HG02840 (cell line): ENCODE measurements around the gene ID2.

Experiments used
- ATAC-seq: cut with Tn5 transposase; IDR thresholded peaks from one replicate; pipeline ENCODE4 v1.9.1; 2021; ENCODE audit warnings: mild to moderate bottlenecking, moderate library complexity, moderate number of reproducible peaks; ENCODE audit not compliant: unreplicated experiment, low FRiP score

Gene ID2

DNA sequence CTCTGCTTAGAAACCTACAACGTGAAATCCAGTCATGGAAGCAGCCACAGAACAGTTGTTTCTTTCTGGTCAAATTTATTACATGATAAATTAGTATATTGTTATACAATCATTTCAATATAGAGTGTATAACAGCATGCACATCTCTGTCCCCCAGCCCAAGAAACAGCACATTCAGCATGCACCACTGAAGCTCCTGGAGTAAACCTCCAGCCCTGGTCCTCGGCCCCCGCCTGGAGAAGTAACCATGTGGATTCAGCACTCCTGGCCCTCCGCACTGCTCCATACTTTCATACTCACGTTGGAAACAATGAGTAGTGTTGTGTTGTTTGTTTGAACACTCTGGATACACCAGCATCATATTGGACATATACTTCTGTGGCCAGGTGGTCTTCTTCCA, 15.3 kb upstream of the ID2 start:
- no peak for ATAC-seq

GRCh38 chr2:8667896-8668512, 13.9 kb upstream of the ID2 start:
- ATAC-seq = no peak

GRCh38 chr2:8669157-8669817, 12.6 kb upstream of the ID2 start:
- ATAC-seq = no peak

DNA sequence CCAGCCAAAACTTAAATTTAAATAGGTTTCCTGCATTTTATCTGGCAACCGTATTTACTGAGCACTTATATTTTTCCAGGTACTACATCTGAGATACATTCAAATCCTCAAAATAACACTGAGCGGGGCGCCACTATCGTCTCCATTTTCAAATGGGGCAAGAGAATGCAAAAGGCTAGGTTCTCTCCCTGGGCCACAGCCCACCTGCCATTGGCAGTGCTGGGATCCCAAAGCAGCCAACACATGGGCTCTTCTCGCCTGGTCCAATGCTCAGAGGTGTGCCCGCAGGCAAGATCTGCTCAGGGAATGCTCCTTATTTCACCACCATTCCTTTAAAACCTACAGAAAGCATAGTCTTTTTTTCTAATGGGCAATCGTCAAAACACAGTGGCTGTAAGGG, 11.3 kb upstream of the ID2 start:
- no peak for ATAC-seq

DNA sequence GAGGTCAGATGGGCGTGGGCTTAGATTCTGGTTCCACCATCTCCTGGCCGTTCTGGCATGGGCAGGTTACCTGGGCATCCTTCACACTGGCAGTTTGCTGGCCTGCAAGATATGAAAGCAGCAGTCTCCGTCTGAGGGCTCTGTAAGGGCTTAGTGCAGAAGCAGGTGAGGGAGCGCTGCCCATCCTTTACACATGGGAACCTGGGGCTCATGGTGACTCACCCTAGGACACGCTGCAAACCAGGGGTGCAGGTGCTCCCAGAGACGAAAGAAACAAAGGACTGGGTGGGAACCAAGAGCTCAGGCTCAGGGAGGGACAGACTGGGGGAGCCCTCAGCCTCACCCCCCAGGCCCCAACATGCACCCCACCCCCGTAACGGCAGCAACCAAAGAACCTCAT, 10.7 kb upstream of the ID2 start:
- no peak for ATAC-seq

DNA sequence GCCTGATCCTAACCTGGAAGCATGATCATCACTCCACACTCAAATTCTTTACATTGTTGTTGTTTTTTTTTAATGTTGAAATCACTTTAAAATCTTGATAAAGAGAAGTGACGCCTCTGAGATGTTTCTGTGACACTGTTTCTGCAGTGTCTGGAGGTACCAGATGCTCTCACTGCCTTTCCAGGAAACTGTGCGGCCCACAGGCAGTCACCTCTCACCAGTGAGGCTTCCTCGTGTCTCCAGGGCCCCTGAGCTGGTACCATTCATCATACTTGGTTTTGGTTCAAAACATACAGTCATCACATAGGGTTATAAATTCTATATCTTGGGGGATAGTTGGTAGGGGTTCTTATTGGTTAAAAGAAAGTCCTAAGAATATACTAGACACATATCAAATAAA, 10.1 kb upstream of the ID2 start:
- ATAC-seq = no peak

GRCh38 chr2:8672940-8673339, 8.9 kb upstream of the ID2 start:
- no peak for ATAC-seq

GRCh38 chr2:8673381-8673780, 8.5 kb upstream of the ID2 start:
- no peak for ATAC-seq

DNA sequence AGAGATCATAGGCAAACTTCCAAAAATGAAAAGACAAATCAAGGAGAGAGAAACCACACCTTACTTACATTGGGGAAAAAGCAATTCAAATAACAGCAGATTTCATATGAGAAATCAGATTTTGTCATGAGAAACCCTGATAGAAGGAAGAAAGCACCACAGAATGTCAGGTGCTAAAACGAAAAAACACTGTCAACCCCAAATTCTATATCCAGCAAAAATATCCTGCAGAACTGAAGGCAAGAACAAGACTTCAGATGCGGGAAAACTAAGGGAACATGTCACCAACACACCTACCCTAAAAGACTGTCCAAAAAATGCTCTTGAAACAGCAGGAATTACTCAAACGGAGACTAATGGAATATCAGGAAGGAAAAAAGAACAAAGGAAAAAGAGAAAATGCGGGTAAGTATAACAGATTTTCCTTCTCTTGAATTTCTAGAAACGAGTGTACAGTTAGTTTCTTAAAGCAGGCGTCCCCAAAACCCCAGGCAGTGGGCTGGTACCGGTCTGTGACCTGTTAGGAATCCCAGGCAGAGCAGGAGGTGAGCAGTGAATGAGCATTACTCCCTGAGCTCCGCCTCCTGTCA, 7.3 kb upstream of the ID2 start:
- no peak for ATAC-seq

DNA sequence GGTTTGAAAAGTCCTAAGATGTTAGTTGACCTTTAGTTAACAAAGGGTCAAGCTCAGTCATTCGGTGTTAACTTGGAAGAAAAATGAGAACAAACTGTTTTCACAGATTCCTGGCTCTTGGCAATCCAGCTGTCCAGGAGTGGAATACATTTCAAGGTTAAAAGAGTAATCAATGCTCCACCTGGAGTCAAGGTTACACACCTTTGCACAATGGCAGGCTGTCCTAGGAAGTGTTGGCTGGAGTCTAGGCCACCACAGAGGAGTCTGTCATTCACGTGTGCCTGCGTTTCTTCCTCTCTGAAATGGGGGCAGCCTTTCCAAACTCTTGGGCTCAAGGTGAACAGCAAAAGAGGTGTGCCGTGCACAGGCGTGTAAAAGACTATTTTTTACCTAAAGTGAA, 6.3 kb upstream of the ID2 start:
- ATAC-seq = no peak

DNA sequence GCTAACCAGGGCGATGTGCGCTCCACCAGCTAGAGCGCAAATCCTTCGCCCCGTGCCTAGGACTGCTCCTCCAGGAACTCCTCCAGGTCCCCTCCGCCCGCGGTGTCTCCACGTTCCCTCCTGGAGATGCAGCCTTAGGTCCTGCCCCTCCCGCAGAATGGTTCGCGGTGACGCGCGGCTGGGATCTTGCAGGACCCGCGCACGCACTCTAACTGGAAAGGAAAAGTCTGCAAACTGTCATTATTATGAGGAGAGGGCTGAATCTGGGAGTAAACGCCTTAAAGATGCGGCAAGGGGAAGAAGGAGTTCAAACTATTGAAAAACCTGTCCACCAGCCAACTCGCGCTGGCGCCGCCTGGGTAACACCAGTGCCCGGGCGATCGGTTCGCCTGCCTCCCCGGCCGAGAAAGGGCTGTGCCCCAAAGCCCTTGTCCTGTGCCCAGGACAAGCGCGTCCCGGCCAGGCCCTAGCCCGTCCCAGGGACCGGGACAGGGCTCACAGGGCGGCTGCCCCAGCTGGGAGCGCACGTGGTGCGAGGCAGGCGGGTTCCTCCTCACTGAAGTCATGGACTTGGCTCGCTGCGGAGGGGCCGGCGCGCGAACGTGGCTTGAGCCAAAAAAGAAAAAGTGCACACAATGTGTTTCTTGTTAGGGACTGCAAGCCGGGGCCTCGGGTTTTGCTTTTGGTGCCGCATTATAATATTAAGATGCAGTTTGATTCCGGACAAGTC, 5.5 kb upstream of the ID2 start:
- ATAC-seq = no peak

DNA sequence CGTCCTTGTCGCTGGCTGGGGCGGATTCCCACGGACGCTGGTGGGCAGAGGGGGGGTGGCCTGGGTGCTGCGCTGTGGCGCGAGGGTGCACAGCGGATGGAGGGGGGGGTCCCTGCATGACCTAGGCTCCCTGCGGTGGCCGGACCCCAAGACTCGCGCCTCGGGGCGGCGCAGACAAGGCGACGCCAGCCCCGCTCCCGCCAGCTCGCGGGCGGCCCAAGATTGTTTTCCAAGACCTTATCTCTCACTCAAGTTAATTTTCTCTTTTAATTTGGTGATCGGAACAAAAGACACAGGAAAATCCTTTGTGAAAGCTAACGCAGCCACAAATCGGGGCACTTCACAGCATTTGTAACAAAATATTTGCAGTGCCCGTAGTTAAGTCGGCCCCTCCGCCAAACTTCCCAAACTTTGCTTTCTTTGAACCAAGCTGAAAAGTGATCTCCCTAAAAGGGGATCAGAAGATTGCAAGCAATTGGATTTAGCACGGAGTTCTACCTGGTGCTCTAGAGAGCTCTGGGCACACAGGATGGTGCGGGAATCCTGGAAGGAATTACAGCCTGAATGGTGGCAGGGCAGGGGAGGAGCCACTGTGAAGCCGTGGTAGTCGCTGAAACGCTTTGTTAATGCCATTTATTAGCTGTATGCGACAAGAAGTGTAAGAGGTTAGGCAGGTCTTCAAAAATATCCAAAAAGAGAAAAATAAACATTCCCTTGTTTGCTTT, 4.8 kb upstream of the ID2 start:
- no peak for ATAC-seq

- no peak for ATAC-seq
These were observed 3.9 kb upstream of the ID2 start for GRCh38 chr2:8677646-8678592.

DNA sequence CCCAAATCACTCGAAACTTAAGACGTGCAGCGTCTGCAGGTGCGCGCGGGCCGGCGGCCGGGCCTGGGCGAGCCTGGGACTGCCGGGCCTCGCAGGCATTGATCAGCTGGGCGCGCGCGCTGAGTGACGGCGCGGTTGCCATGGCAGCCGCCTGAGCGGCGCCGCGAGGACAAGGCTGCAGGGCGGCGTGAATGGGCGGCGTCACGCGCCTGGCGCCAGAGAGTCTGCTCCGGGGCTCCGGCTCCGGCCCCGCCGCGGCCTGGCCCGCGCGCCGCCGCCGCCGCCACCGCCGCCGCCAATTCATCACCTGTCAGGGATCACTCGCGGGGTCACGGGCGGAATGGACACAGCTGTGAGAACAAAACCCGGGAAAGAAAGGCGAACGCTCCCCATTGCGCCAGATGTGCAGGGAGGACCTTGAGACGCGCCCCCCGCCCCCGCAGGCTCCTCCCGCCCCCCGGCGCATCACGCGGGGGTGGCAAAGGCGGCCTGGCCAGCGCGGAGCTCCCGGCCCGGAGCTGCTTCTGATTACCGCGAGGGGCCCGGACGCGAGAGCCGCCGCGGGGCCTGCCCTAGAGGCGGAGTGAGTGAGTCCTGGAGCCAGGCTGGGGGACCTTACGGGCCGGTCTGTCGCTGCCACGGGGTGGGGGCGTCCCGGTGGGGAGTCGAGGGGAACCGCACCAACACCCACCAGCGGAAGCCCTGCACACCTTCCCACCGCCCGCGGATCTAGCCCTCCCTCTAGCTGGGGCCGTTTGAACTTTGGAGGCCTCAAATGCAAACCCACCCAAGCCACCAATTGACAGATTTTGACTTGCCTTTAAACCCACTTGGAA, 2.9 kb upstream of the ID2 start:
- ATAC-seq = peak; percentile 43

DNA sequence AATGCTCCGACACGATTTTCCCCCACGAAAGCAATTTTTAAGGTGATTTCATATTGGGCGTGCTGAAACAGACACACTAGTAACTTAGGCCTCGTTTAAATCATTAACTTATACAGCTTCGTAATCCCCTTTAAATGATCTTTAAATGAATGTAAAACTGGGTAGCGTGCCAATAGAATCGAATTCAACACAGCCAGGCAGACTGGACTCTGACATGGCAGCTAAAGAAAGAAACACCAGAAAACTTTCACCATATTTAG, 2.4 kb upstream of the ID2 start:
- ATAC-seq = no peak

- no peak for ATAC-seq
These were observed 1.8 kb upstream of the ID2 start for GRCh38 chr2:8679827-8680731.

DNA sequence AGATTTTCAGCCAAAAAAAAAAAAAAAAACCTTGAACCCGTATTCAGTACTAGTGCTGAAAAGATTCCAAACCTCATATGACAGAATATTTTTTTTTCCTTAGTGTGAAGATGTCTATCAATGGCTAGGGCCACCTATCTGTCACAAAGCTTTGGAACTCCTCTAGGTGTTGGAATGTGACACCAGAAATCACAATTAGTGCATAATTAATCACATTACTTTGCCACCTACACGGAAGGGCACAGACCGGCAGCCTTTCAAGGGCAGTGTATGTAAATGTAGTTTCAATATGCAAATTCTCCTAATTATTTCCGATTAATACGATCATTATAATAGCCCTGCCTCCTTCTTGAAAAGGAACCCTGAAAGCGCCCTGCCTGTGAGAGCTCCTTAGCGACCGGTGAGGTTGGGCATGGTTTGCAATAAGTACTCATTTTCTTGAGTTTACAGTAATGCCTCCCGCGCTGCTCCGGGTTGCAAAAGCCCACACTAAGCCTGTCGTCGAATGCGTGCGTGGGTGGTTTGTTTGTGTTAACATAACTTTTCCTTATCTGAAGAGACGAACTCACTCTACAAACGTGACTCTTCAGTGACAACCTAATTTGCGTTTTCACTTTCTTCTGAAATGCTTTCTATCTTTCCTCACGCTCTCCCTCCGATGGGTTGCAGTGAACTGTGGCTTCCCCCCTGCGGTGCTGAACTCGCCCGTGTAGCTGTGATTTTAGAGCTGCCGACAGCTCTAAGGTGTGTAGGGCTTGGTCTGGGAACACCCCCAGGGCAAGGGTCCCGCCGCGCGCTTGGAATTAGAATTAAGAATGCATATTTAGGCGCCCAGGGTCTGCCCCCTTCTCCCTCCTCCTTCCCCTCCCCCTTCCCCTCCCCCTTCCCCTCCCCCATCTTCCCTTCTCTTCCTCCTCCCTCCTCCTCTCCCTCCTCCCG, 765 bp upstream of the ID2 start:
- no peak for ATAC-seq
